NCI-H748 (cell line): ENCODE measurements around the gene ACTR3C.
"Not testable (repeated sequence)": the region's sequence is repeated elsewhere in the genome, so short reads cannot be mapped to it uniquely, and the experiment has no call there.

Experiments used
- DNase-seq: peaks from one replicate; lab custom pipeline; 2025; ENCODE audit not compliant: unreplicated experiment; lab: John Stamatoyannopoulos, UW

Gene ACTR3C

DNA sequence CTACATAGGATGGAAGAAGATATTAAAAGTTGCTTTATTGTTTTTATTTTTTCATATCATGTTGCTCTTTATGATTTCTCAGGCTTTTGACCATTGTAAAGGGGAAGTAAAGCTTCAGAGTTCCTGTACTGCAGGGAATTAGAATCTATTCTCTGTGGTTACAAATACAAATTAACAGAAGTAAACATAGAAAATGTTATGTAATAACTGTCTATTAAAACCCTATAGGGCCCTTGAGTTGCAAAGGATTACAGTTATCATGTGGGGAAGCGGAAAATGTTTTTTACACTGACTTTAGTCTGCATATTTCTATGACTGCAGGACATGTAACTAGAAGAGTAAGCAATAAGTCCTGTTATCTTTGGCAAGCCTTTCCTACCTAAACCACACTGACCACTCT lies 116.5 kb downstream of the ACTR3C start:
- DNase-seq: not testable (repeated sequence)

GRCh38 chr7:150205866-150206265 lies 117.5 kb downstream of the ACTR3C start:
- DNase-seq: not testable (repeated sequence)

- DNase-seq: not testable (repeated sequence)
These were observed 118.8 kb downstream of the ACTR3C start for GRCh38 chr7:150204577-150204976.

- DNase-seq: not testable (repeated sequence)
These were observed 120.5 kb downstream of the ACTR3C start for GRCh38 chr7:150202894-150203293.
